ENCODE results near the gene ALOX15B. TPM values are rescaled to one million over a fixed set of nuclear protein-coding genes. Genes with fewer than 3 reads are reported as not detected.

ALOX15B gene
- not detected in 2 replicates for total RNA-seq (2014; rRNA removed; shearing (Covaris generic))

- DNase-seq (ENCODE audit: low read depth), result no peak
Observed at GRCh38 chr17:8038954-8039610, at the start of gene ALOX15B. ALOX15B (plus strand) TSS chr17:8039059; CDS start chr17:8039156, 97 bp downstream.

GRCh38 chr17:7989781-7990655 is 48.8 kb upstream of the ALOX15B start:
- DNase-seq (ENCODE audit: low read depth), result peak; percentile 68

GRCh38 chr17:7992516-7992915 is 46.3 kb upstream of the ALOX15B start:
- DNase-seq (ENCODE audit: low read depth), result peak; percentile 42

- no peak for DNase-seq (ENCODE audit: low read depth)
Observed at GRCh38 chr17:7992924-7993323, 45.9 kb upstream of the ALOX15B start.

- DNase-seq (ENCODE audit: low read depth), result no peak
Observed at GRCh38 chr17:7993972-7994589, 44.8 kb upstream of the ALOX15B start.

GRCh38 chr17:7995724-7996123 is 43.1 kb upstream of the ALOX15B start:
- no peak for DNase-seq (ENCODE audit: low read depth)

- DNase-seq (ENCODE audit: low read depth), result peak; percentile 18
Observed at GRCh38 chr17:7997186-7997585, 41.7 kb upstream of the ALOX15B start.

GRCh38 chr17:8001976-8002720 is 36.7 kb upstream of the ALOX15B start, which contains the start of gene GUCY2D:
GUCY2D (plus strand) TSS chr17:8002615; CDS start chr17:8003048, 433 bp downstream.
- no peak for DNase-seq (ENCODE audit: low read depth)

- no peak for DNase-seq (ENCODE audit: low read depth)
Observed at GRCh38 chr17:8002721-8003593, 35.9 kb upstream of the ALOX15B start.

- DNase-seq (ENCODE audit: low read depth), result no peak
Observed at GRCh38 chr17:8003594-8004181, 35.2 kb upstream of the ALOX15B start.

- DNase-seq (ENCODE audit: low read depth), result peak; percentile 59
Observed at GRCh38 chr17:8004899-8005298, 34.0 kb upstream of the ALOX15B start.

GRCh38 chr17:8005357-8005756 is 33.5 kb upstream of the ALOX15B start:
- DNase-seq (ENCODE audit: low read depth), result no peak

- no peak for DNase-seq (ENCODE audit: low read depth)
Observed at GRCh38 chr17:8005967-8006730, 32.7 kb upstream of the ALOX15B start.

GRCh38 chr17:8006836-8007680 is 31.8 kb upstream of the ALOX15B start:
- no peak for DNase-seq (ENCODE audit: low read depth)

- no peak for DNase-seq (ENCODE audit: low read depth)
Observed at GRCh38 chr17:8007836-8008235, 31.0 kb upstream of the ALOX15B start.

GRCh38 chr17:8012045-8012580 is 26.7 kb upstream of the ALOX15B start:
- DNase-seq (ENCODE audit: low read depth), result no peak

GRCh38 chr17:8012996-8013640 is 25.7 kb upstream of the ALOX15B start:
- no peak for DNase-seq (ENCODE audit: low read depth)

All from Daoy (cell line).